Choroid plexus epithelial cell (primary cell): ENCODE measurements around the gene CCDC9.

ENCODE experiments used
- DNase-seq: peaks from one replicate; pipeline ENCODE4 v3.0.0-alpha.2; 2010; ENCODE audit warnings: low read depth
- H3K4me3 ChIP-seq: 2 replicates; pipeline ENCODE4 v1.5.1; 2011; ENCODE audit warnings: low read depth, mild to moderate bottlenecking, control low read depth, low read length, moderate library complexity
- CTCF ChIP-seq: conservative IDR thresholded peaks from 2 replicates; pipeline ENCODE4 v1.5.1; 2011; ENCODE audit warnings: low read depth, mild to moderate bottlenecking, control low read depth, inconsistent platforms, low read length, moderate library complexity

CCDC9 gene

GRCh38 chr19:47236072-47236675, 20.2 kb upstream of the CCDC9 start:
- DNase-seq = no peak
- TF ChIP-seq CTCF = no peak

GRCh38 chr19:47239152-47239551, 17.2 kb upstream of the CCDC9 start:
- peak; percentile 45 for DNase-seq
- H3K4me3 ChIP-seq = peak overlapping the region; percentile 44
- TF ChIP-seq CTCF = no peak

More at GRCh38 chr19:47236072-47236675, 20.2 kb upstream of the CCDC9 start:
- H3K4me3 ChIP-seq = no peak overlapping the region

- peak overlapping the region; percentile 44 for H3K4me3 ChIP-seq
- TF ChIP-seq CTCF = no peak
- peak; percentile 48 for DNase-seq
These were observed 16.6 kb upstream of the CCDC9 start for GRCh38 chr19:47239610-47240296.

- no peak overlapping the region for H3K4me3 ChIP-seq
- no peak for DNase-seq
- no peak for TF ChIP-seq CTCF
These were observed 15.8 kb upstream of the CCDC9 start for GRCh38 chr19:47240556-47240955.

- DNase-seq = peak; percentile 84
- TF ChIP-seq CTCF = no peak
- H3K4me3 ChIP-seq = no peak overlapping the region
These were observed 15.1 kb upstream of the CCDC9 start for GRCh38 chr19:47240996-47241918.

GRCh38 chr19:47241919-47242577, 14.3 kb upstream of the CCDC9 start:
- no peak for TF ChIP-seq CTCF
- H3K4me3 ChIP-seq = no peak overlapping the region
- DNase-seq = no peak
